Measurements from ENCODE around the gene NLRP6. TPM values are rescaled to one million over a fixed set of nuclear protein-coding genes. Genes with fewer than 3 reads are reported as not detected.

The NLRP6 gene
- polyA plus RNA-seq, 2 donors: 0.05 to 0.06 TPM

DNA sequence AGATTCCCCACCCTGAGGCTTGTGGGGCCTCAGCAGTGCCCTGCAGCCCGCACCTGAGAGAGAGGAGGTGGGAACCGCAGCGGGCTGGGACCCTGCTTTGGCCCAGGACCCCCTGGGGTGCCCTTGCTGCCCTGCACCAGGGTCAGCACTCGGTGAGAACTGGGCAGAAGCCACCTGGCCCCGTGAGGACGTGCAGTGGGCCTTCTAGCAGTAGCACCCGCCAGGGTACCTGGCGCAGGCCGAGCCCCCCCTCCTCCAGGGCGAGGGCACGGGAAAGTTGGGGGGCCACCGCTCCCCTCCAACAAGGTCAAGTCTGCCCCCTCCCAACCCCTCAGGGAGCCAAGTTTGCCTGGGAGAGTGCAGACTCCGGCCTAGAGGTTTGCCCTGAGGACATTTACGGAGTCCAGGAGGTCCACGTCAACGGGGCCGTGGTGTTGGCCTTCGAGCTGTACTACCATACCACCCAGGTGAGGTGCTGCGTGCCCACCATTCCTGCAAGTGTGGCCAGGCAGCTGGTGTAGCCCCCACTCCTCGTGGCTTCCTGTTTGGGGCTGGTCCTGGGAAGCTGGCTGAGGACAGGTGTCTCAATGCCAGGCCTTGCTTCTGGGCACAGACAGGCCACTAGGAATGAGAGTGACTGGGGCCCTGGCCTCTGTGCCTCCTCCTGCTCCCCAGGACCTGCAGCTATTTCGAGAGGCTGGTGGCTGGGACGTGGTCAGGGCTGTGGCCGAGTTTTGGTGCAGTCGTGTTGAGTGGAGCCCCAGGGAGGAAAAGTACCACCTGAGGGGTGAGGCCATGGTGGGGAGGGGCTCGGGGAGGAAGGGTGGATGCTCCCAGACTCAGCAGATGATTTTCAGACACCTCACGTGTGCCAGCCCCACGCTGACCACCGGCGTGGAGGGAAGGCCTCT is 14.3 kb downstream of the NLRP6 start:
- Histone ChIP-seq H3K4me3 (ENCODE audit: low read depth in 1 of 2, low read length in 2 of 2) (no peak overlapping the region), H3K36me3 (ENCODE audit: control insufficient read depth in 2 of 2, insufficient read depth in 2 of 2, low read length in 1 of 2) (peaks cover 0 to 15% of the 10 kb centered on the region in 2 donors), H3K9me3 (ENCODE audit: control insufficient read depth in 2 of 2, insufficient read depth in 1 of 2, low read depth in 1 of 2, low read length in 1 of 2) (no peaks in the 10 kb centered on the region), H3K27ac (ENCODE audit: low read depth in 2 of 2, low read length in 1 of 2) (no peak overlapping the region), H3K4me1 (ENCODE audit: control insufficient read depth in 2 of 2, insufficient read depth in 2 of 2, low read length in 1 of 2) (peaks cover 6 to 12% of the 10 kb centered on the region in 2 donors), H3K27me3 (ENCODE audit: control insufficient read depth in 1 of 2, insufficient read depth in 2 of 2, low read length in 2 of 2) (no peaks in the 10 kb centered on the region)
- 89 to 90% methylated on average over 27 to 29 of the region's 29 CpGs for WGBS, 2 donors

DNA sequence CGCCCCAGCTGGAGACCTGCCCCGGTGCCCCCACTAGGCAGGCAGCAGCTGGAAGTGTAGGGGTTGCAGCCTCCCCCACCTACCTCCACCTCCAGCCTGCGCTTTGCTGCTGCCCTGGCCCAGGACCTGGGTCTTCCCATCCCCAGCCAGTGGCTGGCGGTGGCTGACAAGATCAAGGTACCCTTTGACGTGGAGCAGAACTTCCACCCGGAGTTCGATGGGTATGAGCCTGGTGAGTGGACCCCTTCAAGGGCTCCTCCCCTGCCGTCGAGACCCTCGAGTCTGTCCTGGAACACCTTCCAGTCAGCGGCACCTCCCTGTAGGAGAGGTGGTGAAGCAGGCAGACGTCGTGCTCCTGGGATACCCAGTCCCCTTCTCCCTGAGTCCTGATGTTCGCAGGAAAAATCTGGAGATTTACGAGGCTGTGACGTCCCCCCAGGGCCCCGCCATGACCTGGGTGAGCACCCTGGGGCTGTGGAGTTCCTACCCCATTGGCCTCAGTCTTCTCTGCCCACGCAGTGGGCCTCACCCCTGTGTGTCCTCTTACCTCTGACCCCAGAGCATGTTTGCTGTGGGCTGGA is 15.2 kb downstream of the NLRP6 start:
- Histone ChIP-seq H3K27ac (ENCODE audit: low read depth in 2 of 2, low read length in 1 of 2) (no peak overlapping the region), H3K27me3 (ENCODE audit: control insufficient read depth in 1 of 2, insufficient read depth in 2 of 2, low read length in 2 of 2) (no peaks in the 10 kb centered on the region), H3K36me3 (ENCODE audit: control insufficient read depth in 2 of 2, insufficient read depth in 2 of 2, low read length in 1 of 2) (peaks cover 0 to 15% of the 10 kb centered on the region in 2 donors), H3K4me3 (ENCODE audit: low read depth in 1 of 2, low read length in 2 of 2) (no peak overlapping the region), H3K9me3 (ENCODE audit: control insufficient read depth in 2 of 2, insufficient read depth in 1 of 2, low read depth in 1 of 2, low read length in 1 of 2) (no peaks in the 10 kb centered on the region), H3K4me1 (ENCODE audit: control insufficient read depth in 2 of 2, insufficient read depth in 2 of 2, low read length in 1 of 2) (peaks cover 2 to 11% of the 10 kb centered on the region in 2 donors)
- 84 to 88% methylated on average over 18 of the region's 18 CpGs for WGBS, 2 donors

DNA sequence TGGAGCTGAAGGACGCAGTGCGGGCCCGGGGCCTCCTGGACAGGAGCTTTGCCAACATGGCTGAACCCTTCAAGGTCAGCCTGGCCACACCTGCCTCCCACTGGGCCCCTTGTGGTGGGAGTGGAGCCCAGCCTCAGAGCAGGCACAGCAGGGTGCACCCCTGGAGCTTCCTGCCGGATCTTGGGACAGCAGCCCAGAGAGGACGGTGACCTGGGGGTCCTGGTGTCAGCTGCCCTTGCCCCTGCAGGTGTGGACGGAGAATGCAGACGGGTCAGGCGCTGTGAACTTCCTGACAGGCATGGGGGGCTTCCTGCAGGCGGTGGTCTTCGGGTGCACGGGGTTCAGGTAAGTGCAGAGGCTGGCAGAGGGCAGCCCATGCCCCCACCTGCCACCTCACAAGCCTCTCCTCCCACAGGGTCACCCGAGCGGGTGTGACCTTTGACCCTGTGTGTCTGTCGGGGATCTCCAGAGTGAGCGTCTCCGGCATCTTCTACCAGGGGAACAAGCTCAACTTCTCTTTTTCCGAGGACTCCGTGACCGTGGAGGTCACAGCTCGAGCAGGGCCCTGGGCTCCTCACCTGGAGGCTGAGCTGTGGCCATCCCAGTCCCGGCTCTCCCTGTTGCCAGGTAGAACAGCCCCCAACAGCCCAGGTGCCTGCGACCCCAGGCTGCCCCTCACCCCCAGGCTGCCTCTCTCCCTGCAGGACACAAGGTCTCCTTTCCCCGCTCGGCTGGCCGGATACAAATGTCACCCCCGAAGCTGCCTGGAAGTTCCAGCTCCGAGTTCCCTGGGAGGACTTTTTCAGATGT is 15.8 kb downstream of the NLRP6 start:
- WGBS, 2 donors: 88 to 90% methylated on average over 25 to 27 of the region's 27 CpGs
- Histone ChIP-seq H3K4me1 (ENCODE audit: control insufficient read depth in 2 of 2, insufficient read depth in 2 of 2, low read length in 1 of 2) (peaks cover 2 to 11% of the 10 kb centered on the region in 2 donors), H3K9me3 (ENCODE audit: control insufficient read depth in 2 of 2, insufficient read depth in 1 of 2, low read depth in 1 of 2, low read length in 1 of 2) (no peaks in the 10 kb centered on the region), H3K27ac (ENCODE audit: low read depth in 2 of 2, low read length in 1 of 2) (no peak overlapping the region), H3K4me3 (ENCODE audit: low read depth in 1 of 2, low read length in 2 of 2) (no peak overlapping the region), H3K36me3 (ENCODE audit: control insufficient read depth in 2 of 2, insufficient read depth in 2 of 2, low read length in 1 of 2) (peaks cover 0 to 15% of the 10 kb centered on the region in 2 donors), H3K27me3 (ENCODE audit: control insufficient read depth in 1 of 2, insufficient read depth in 2 of 2, low read length in 2 of 2) (no peaks in the 10 kb centered on the region)

DNA sequence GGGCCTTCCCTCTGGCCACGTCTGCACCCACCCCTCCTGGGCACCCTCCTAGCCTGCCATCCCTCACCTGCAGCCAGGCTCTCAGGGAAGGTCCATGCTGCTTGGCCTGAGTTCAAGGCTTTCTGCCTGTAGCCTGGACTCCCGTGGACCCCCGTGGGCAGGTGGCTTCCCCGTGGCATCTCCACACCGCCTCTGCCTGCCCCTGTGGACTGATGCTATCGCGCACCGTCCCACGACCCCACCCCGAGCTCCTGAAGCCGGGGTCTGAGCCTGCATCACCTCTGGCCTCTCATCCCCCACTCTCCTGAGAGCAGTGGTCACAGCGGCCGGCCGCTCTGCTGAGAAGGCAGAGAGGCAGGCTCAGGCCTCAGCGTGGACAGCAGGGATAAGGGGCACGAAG is 16.6 kb downstream of the NLRP6 start:
- Histone ChIP-seq H3K4me1 (ENCODE audit: control insufficient read depth in 2 of 2, insufficient read depth in 2 of 2, low read length in 1 of 2) (peaks cover 2 to 8% of the 10 kb centered on the region in 2 donors), H3K27me3 (ENCODE audit: control insufficient read depth in 1 of 2, insufficient read depth in 2 of 2, low read length in 2 of 2) (no peaks in the 10 kb centered on the region), H3K27ac (ENCODE audit: low read depth in 2 of 2, low read length in 1 of 2) (no peak overlapping the region), H3K9me3 (ENCODE audit: control insufficient read depth in 2 of 2, insufficient read depth in 1 of 2, low read depth in 1 of 2, low read length in 1 of 2) (no peaks in the 10 kb centered on the region), H3K36me3 (ENCODE audit: control insufficient read depth in 2 of 2, insufficient read depth in 2 of 2, low read length in 1 of 2) (peaks cover 0 to 15% of the 10 kb centered on the region in 2 donors), H3K4me3 (ENCODE audit: low read depth in 1 of 2, low read length in 2 of 2) (no peak overlapping the region)
- WGBS, 2 donors: 90 to 92% methylated on average over 16 of the region's 16 CpGs

DNA sequence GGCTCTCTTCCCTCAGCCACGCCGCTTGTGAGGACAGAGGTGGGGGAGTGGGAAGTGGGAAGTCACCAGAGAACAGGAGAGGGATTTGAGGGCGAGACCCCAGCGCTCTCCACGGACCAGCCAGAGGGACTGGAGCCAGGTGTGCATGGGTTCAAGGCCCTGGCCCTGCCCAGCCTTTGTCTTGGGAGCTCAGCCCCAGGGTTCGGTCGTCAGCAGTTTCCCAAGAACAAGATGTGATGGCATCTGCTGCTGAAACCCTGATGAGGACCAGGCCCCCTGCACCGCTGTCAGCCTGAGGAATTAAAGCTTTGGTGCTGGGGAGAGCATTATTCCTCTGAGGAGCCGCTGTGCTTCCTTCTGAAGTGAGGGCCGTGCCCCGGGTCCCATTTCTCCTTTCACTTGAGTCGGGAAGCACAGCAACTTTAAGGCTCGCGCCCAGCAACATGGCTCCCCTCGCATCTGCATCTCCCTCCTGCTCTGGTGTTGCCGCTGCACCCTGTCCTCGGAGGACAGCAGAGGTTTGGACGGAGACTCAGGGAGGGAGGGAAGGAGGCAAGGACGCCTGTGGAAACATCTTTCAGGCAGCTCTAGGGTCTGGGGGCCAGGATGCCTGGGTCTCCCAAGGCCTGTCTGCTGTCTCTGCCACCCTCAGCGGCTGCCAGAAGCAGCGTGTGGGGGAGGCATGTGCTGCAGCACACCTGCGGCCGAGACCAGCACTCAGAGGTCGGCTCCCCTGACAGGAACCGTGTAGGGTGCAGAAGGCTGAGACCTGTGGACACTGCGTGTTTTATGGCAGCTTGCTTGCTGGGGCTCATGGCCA is 17.4 kb downstream of the NLRP6 start:
- Histone ChIP-seq H3K9me3 (ENCODE audit: control insufficient read depth in 2 of 2, insufficient read depth in 1 of 2, low read depth in 1 of 2, low read length in 1 of 2) (no peaks in the 10 kb centered on the region), H3K4me1 (ENCODE audit: control insufficient read depth in 2 of 2, insufficient read depth in 2 of 2, low read length in 1 of 2) (peaks cover 2 to 5% of the 10 kb centered on the region in 2 donors), H3K36me3 (ENCODE audit: control insufficient read depth in 2 of 2, insufficient read depth in 2 of 2, low read length in 1 of 2) (peaks cover 0 to 15% of the 10 kb centered on the region in 2 donors), H3K27me3 (ENCODE audit: control insufficient read depth in 1 of 2, insufficient read depth in 2 of 2, low read length in 2 of 2) (no peaks in the 10 kb centered on the region), H3K27ac (ENCODE audit: low read depth in 2 of 2, low read length in 1 of 2) (no peak overlapping the region), H3K4me3 (ENCODE audit: low read depth in 1 of 2, low read length in 2 of 2) (no peak overlapping the region)
- 81% methylated on average over 26 of the region's 26 CpGs for WGBS, 2 donors

DNA sequence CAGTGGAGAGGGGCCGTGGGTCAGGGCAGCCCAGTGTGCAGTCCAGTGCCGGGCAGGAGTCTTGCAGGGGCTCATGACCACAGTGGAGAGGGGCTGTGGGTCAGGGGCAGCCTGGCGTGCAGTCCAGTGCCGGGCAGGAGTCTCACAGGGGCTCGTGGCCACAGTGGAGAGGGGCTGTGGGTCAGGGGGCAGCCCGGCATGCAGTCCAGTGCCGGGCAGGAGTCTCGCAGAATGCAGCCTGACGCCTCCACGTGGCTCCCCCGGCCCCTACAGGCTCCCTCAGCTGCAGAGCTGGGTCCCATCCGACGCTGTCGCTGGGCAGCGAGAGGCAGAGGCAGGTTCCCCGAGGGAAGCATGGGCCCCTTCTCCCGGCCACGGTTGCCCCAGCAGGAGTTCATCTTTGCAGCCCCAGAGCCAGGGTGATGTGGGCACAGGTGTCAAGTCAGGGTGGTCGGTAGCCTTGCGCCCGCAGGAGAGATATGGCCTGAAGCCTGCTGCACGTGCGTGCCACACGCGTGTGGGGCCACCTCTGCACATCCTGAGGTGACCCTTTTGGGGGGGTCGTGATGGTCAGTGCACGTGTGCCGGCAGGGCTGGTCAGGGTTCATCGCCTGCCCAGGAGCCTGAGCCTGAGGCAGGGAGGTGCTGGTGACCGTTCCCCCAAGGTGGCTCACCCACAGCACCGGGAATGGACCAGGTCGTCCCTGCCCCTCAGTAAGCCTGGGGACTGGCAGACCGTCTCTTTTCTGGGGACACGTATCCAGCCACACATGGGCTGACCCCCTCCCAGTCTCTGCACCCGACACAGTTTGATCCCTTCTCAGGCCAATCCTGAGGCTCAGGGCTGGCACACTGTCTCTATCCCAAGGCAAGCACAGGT is 18.2 kb downstream of the NLRP6 start:
- H3K4me3 ChIP-seq (ENCODE audit: low read depth in 1 of 2, low read length in 2 of 2): no peak overlapping the region
- H3K36me3 ChIP-seq (ENCODE audit: control insufficient read depth in 2 of 2, insufficient read depth in 2 of 2, low read length in 1 of 2): peaks cover 0 to 15% of the 10 kb centered on the region in 2 donors
- H3K4me1 ChIP-seq (ENCODE audit: control insufficient read depth in 2 of 2, insufficient read depth in 2 of 2, low read length in 1 of 2): peaks cover 2 to 5% of the 10 kb centered on the region in 2 donors
- WGBS, 2 donors: 75% methylated on average over 35 of the region's 35 CpGs
- no peaks in the 10 kb centered on the region for H3K27me3 ChIP-seq (ENCODE audit: control insufficient read depth in 1 of 2, insufficient read depth in 2 of 2, low read length in 2 of 2)
- H3K9me3 ChIP-seq (ENCODE audit: control insufficient read depth in 2 of 2, insufficient read depth in 1 of 2, low read depth in 1 of 2, low read length in 1 of 2): no peaks in the 10 kb centered on the region
- H3K27ac ChIP-seq (ENCODE audit: low read depth in 2 of 2, low read length in 1 of 2): no peak overlapping the region

DNA sequence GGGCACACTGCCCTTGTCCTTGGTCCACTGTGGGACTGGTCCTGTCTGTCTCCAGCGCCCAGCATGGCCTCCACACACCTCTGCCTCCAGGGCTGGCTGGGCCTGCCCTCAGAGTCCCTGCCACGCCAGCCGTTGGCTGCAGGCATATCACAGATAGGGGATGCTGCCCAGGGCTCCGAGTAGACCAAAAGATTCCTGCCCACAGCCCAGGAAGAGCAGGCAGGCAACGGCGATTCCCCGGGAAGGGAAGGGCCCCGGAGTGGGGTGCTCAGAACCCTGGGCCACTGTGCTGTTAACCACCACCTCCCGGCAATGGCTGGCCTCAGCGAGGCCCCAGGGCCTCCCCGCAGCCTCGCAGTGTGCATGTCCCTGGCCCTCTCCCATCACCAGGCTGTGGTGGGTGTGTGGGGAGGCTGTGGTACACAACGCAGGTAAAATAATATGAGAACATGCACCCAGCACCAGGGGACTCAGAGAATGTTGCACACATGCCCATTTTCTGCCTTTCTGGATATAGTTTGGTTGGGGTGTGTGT is 18.9 kb downstream of the NLRP6 start:
- WGBS, 2 donors: 56% methylated on average over 13 of the region's 13 CpGs
- H3K27me3 ChIP-seq (ENCODE audit: control insufficient read depth in 1 of 2, insufficient read depth in 2 of 2, low read length in 2 of 2): no peaks in the 10 kb centered on the region

More for the DNA sequence above, 18.9 kb downstream of the NLRP6 start:
- peaks cover 2 to 5% of the 10 kb centered on the region in 2 donors for H3K4me1 ChIP-seq (ENCODE audit: control insufficient read depth in 2 of 2, insufficient read depth in 2 of 2, low read length in 1 of 2)
- no peak overlapping the region for H3K4me3 ChIP-seq (ENCODE audit: low read depth in 1 of 2, low read length in 2 of 2)
- peaks cover 0 to 12% of the 10 kb centered on the region in 2 donors for H3K36me3 ChIP-seq (ENCODE audit: control insufficient read depth in 2 of 2, insufficient read depth in 2 of 2, low read length in 1 of 2)
- no peak overlapping the region for H3K27ac ChIP-seq (ENCODE audit: low read depth in 2 of 2, low read length in 1 of 2)
- no peaks in the 10 kb centered on the region for H3K9me3 ChIP-seq (ENCODE audit: control insufficient read depth in 2 of 2, insufficient read depth in 1 of 2, low read depth in 1 of 2, low read length in 1 of 2)

All from esophagus (tissue), 2 donors.